Esophagus (tissue), 2 donors: ENCODE measurements around the gene GRM3. TPM values are rescaled to one million over a fixed set of nuclear protein-coding genes. Genes with fewer than 3 reads are reported as not detected.

Source experiments
- H3K27ac ChIP-seq, 2 donors: one replicate each; pipeline ENCODE4 v1.5.1; 2013; ENCODE audit warnings: low read depth in 2 of 2, mild to moderate bottlenecking in 2 of 2, inconsistent platforms in 1 of 2, low read length in 1 of 2, moderate library complexity in 1 of 2
- H3K27me3 ChIP-seq, 2 donors: one replicate each; pipeline ENCODE4 v1.6.1; 2013; ENCODE audit warnings: low read length in 2 of 2, control low read depth in 1 of 2, mild to moderate bottlenecking in 1 of 2; ENCODE audit not compliant: insufficient read depth in 2 of 2, control insufficient read depth in 1 of 2
- H3K36me3 ChIP-seq, 2 donors: one replicate each; pipeline ENCODE4 v1.6.1; 2013; ENCODE audit warnings: low read length in 1 of 2; ENCODE audit not compliant: control insufficient read depth in 2 of 2, insufficient read depth in 2 of 2
- H3K4me1 ChIP-seq, 2 donors: one replicate each; pipeline ENCODE4 v1.6.1; 2013; ENCODE audit warnings: low read length in 1 of 2; ENCODE audit not compliant: control insufficient read depth in 2 of 2, insufficient read depth in 2 of 2
- H3K4me3 ChIP-seq, 2 donors: one replicate each; pipeline ENCODE4 v1.5.1; 2013; ENCODE audit warnings: low read length in 2 of 2, mild to moderate bottlenecking in 2 of 2, low read depth in 1 of 2, moderate library complexity in 1 of 2
- H3K9me3 ChIP-seq, 2 donors: one replicate each; pipeline ENCODE4 v1.6.1; 2013; ENCODE audit warnings: mild to moderate bottlenecking in 2 of 2, low read depth in 1 of 2, low read length in 1 of 2, moderate library complexity in 1 of 2; ENCODE audit not compliant: control insufficient read depth in 2 of 2, insufficient read depth in 1 of 2
- WGBS, 2 donors: extraction: QIAGEN DNeasy Blood & Tissue Kit; methylation state at CpG; one replicate each; pipeline ENCODE4 v1.1.7; 2013; 5-methylcytosine and 5-hydroxymethylcytosine counted together
- polyA plus RNA-seq, 2 donors: library from polyadenylated mRNA; stranded (reverse); fragments of 200-250 nt; gene quantifications; one replicate each; pipeline ENCODE4 v1.2.3, GENCODE V29; 2013
- donor health status: healthy with polysubstance abuse.
- donor health status: Bipolar disorder and iron deficiency.

GRM3 gene
- polyA plus RNA-seq, 2 donors, result 0.02 to 0.05 TPM

DNA sequence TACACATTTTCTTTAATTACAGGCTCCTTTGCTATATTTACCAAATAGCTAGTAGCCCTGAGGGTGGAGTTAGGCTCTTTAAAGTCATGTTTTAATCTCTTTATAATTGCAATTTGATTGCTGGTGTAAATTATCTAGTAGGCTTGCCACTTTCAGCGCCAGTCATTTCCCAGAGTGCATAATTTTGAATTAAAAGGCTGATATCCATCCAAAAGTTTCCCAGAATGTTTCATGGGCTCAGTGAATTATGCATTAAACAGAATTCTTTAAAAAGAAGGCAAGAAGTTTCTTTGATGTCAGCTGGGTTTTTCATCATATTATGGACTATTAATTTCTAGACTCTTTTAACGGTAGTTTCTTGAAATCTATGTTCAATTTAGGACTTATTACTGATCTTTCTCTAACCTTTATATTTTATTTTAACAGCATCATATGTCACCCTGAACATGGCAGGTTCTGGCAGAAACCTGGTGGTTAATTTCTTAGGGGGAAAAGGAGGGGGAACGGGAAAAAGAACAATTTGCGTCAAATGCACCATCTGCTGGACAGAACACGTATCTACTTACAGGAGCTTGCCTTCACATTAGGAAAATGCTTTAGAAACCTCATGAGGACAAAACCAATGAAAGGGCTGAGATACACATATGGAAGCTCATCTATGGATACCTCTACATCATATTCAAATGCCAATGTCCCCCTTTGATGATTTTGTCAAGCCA is 171.1 kb downstream of the GRM3 start:
- H3K36me3 ChIP-seq, result no peaks in the 10 kb centered on the region
- WGBS, 2 donors, result 34 to 35% methylated on average over 5 of the region's 5 CpGs

GRCh38 chr7:86815556-86815955 is 171.8 kb downstream of the GRM3 start:
- H3K27ac ChIP-seq, result no peak overlapping the region
- WGBS, 2 donors, result 66 to 69% methylated on average over 1 of the region's 1 CpG
- H3K9me3 ChIP-seq, result no peaks in the 10 kb centered on the region
- no peaks in the 10 kb centered on the region for H3K27me3 ChIP-seq
- no peaks in the 10 kb centered on the region for H3K36me3 ChIP-seq
- no peaks in the 10 kb centered on the region for H3K4me1 ChIP-seq
- H3K4me3 ChIP-seq, result no peak overlapping the region

More for the DNA sequence above, 171.1 kb downstream of the GRM3 start:
- Histone ChIP-seq H3K27me3 (no peaks in the 10 kb centered on the region), H3K4me1 (no peaks in the 10 kb centered on the region), H3K9me3 (no peaks in the 10 kb centered on the region), H3K4me3 (no peak overlapping the region), H3K27ac (no peak overlapping the region)

DNA sequence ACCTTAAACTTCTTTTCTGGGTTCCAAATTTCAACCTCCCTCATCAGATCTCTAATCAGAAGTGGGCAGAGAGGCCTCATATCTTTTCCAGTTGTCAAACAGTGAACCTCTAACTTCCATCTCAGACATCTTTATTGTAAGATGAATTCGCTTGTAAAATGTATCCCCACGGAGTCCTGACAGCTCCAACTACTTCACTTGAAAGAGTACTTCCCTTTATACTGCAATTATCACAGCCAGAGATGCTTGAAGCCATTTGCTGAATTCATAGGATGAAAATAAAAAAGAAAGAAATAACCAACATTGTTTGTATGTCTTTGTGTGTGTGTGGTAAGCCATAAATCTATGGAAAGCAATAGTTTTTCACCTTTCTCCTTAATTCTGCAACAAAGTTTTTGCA is 175.2 kb downstream of the GRM3 start:
- Histone ChIP-seq H3K9me3 (no peaks in the 10 kb centered on the region), H3K4me3 (no peak overlapping the region), H3K36me3 (no peaks in the 10 kb centered on the region), H3K27ac (no peak overlapping the region), H3K27me3 (no peaks in the 10 kb centered on the region), H3K4me1 (no peaks in the 10 kb centered on the region)
- WGBS, 2 donors, result 74 to 82% methylated on average over 2 of the region's 2 CpGs

- no peaks in the 10 kb centered on the region for H3K27me3 ChIP-seq
- no peaks in the 10 kb centered on the region for H3K4me1 ChIP-seq
- no peak overlapping the region for H3K27ac ChIP-seq
- WGBS, 2 donors, result 83 to 88% methylated on average over 2 of the region's 2 CpGs
- no peak overlapping the region for H3K4me3 ChIP-seq
- no peaks in the 10 kb centered on the region for H3K36me3 ChIP-seq
- H3K9me3 ChIP-seq, result no peaks in the 10 kb centered on the region
These were observed 180.1 kb downstream of the GRM3 start for GRCh38 chr7:86823769-86824168.

GRCh38 chr7:86825264-86825663 is 181.6 kb downstream of the GRM3 start:
- H3K4me3 ChIP-seq, result no peak overlapping the region
- no peak overlapping the region for H3K27ac ChIP-seq
- H3K27me3 ChIP-seq, result no peaks in the 10 kb centered on the region
- WGBS, 2 donors, result 55 to 57% methylated on average over 4 of the region's 4 CpGs
- no peaks in the 10 kb centered on the region for H3K9me3 ChIP-seq
- H3K4me1 ChIP-seq, result no peaks in the 10 kb centered on the region
- H3K36me3 ChIP-seq, result no peaks in the 10 kb centered on the region

GRCh38 chr7:86826948-86827347 is 183.2 kb downstream of the GRM3 start:
- no peaks in the 10 kb centered on the region for H3K9me3 ChIP-seq

GRCh38 chr7:86833360-86833759 is 189.7 kb downstream of the GRM3 start:
- WGBS, 2 donors, result 85 to 95% methylated on average over 3 of the region's 3 CpGs
- Histone ChIP-seq H3K4me1 (no peaks in the 10 kb centered on the region), H3K9me3 (no peaks in the 10 kb centered on the region), H3K27ac (no peak overlapping the region), H3K4me3 (no peak overlapping the region), H3K36me3 (no peaks in the 10 kb centered on the region), H3K27me3 (no peaks in the 10 kb centered on the region)

More at GRCh38 chr7:86826948-86827347, 183.2 kb downstream of the GRM3 start:
- H3K4me1 ChIP-seq, result no peaks in the 10 kb centered on the region
- WGBS, 2 donors, result 86 to 94% methylated on average over 1 of the region's 1 CpG
- no peak overlapping the region for H3K27ac ChIP-seq
- no peaks in the 10 kb centered on the region for H3K36me3 ChIP-seq
- H3K27me3 ChIP-seq, result no peaks in the 10 kb centered on the region
- H3K4me3 ChIP-seq, result no peak overlapping the region

DNA sequence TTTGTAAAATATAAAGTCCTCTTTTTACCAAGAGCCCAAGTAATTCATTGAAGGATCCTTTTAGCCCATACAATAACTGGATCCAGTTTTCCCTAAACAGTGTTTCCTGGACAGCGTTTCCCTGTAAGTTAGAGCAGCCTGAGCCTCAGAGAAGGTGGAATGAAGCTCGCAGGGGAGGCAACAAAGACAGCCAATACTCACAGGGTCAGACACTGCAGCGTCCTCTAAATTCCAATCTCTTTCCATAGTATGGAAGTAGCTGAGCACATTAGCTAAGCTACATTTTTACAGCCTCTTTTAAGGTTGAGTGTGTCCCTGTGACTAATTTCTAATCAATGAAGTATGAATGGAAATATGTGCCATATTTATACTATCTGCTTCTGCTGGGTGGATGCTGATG is 193.5 kb downstream of the GRM3 start:
- no peaks in the 10 kb centered on the region for H3K27me3 ChIP-seq
- no peak overlapping the region for H3K4me3 ChIP-seq
- no peak overlapping the region for H3K27ac ChIP-seq
- peaks cover 0 to 3% of the 10 kb centered on the region in 2 donors for H3K9me3 ChIP-seq
- H3K36me3 ChIP-seq, result no peaks in the 10 kb centered on the region
- H3K4me1 ChIP-seq, result no peaks in the 10 kb centered on the region
- 57 to 61% methylated on average over 3 of the region's 3 CpGs for WGBS, 2 donors

DNA sequence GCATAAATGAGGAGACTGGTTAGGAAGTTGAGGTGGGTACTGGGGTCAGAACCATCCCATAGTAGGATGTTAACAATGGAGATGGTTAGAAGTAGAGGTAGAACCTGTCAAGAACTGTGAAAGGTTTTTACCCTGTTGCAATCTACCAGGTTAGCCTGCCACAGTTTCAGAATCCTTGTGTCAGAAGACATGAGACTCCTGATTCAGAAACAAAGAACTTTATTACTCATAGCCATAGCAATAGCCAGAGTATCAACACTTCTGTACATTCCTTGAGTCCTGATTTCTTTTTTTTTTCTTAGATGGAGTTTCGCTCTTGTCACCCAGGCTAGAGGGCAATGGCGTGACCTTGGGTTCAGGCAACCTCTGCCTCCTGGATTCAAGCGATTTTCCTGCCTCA is 200.9 kb downstream of the GRM3 start:
- 87 to 94% methylated on average over 3 of the region's 3 CpGs for WGBS, 2 donors
- H3K4me3 ChIP-seq, result no peak overlapping the region
- no peaks in the 10 kb centered on the region for H3K9me3 ChIP-seq
- H3K4me1 ChIP-seq, result no peaks in the 10 kb centered on the region
- H3K36me3 ChIP-seq, result no peaks in the 10 kb centered on the region
- H3K27ac ChIP-seq, result no peak overlapping the region
- H3K27me3 ChIP-seq, result no peaks in the 10 kb centered on the region

- Histone ChIP-seq H3K9me3 (no peaks in the 10 kb centered on the region), H3K4me3 (no peak overlapping the region), H3K36me3 (no peaks in the 10 kb centered on the region), H3K27me3 (no peaks in the 10 kb centered on the region), H3K4me1 (no peaks in the 10 kb centered on the region), H3K27ac (no peak overlapping the region)
- WGBS, 2 donors, result 26 to 28% methylated on average over 3 of the region's 3 CpGs
These were observed 202.9 kb downstream of the GRM3 start for GRCh38 chr7:86846494-86847190.
